ENCODE data around the gene NXPE4.
"Not testable (repeated sequence)": the region's sequence is repeated elsewhere in the genome, so short reads cannot be mapped to it uniquely, and the experiment has no call there.

DNA sequence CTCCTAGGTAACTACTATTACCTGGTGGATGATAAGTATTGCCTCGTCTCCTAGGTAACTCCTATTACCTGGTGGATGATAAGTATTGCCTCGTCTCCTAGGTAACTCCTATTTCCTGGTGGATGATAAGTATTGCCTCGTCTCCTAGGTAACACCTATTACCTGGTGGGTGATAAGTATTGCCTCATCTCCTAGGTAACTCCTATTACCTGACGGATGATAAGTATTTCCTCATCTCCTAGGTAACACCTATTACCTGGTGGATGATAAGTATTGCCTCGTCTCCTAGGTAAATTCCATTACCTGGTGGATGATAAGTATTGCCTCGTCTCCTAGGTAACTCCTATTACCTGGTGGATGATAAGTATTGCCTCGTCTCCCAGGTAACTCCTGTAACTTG, 7.6 kb upstream of the NXPE4 start:
- TF ChIP-seq CTCF (conservative IDR thresholded peaks at IDR 0.05 in 1 of 2, IDR thresholded peaks at IDR 0.05 in 1 of 2; ENCODE audit: extremely low read depth in 1 of 2, insufficient read depth in 1 of 2, low read depth in 1 of 2, low read length in 2 of 2); EZH2 (IDR thresholded peaks at IDR 0.05; ENCODE audit: borderline replicate concordance, low read length): not testable (repeated sequence)
